Stomach (tissue), 9 donors: Measurements from ENCODE around the gene CADM4. TPM values are rescaled to one million over a fixed set of nuclear protein-coding genes. Genes with fewer than 3 reads are reported as not detected.

ENCODE experiments used
- DNase-seq, 2 donors: peaks; one replicate each; pipeline versions ENCODE4 v3.0.0 to v3.0.0-alpha.2; 2013 to 2019
- H3K27ac ChIP-seq, 5 donors: fragments of 200-600 bp in 4 of 5; sonication (generic) in 4 of 5; one replicate each; pipeline ENCODE4 v1.5.1; 2013 to 2019; ENCODE audit warnings: mild to moderate bottlenecking in 1 of 5, moderate library complexity in 1 of 5
- H3K27me3 ChIP-seq, 3 donors: fragments of 200-600 bp; sonication (generic); one replicate each; pipeline ENCODE4 v1.5.1; 2017 to 2019; ENCODE audit warnings: mixed run types in 1 of 3
- H3K36me3 ChIP-seq, 4 donors: fragments of 200-600 bp; sonication (generic); 1 replicate in 3 of 4; 2 replicates in 1 of 4; pipeline ENCODE4 v1.5.1; 2016 to 2019
- H3K4me1 ChIP-seq, 4 donors: fragments of 200-600 bp; sonication (generic); one replicate each; pipeline ENCODE4 v1.5.1; 2016 to 2019
- H3K4me3 ChIP-seq, 4 donors: fragments of 200-600 bp; sonication (generic) in 3 of 4; one replicate each; pipeline ENCODE4 v1.5.1; 2016 to 2019; ENCODE audit warnings: mild to moderate bottlenecking in 1 of 4
- H3K9me3 ChIP-seq, 4 donors: fragments of 200-600 bp; sonication (generic); one replicate each; pipeline ENCODE4 v1.5.1; 2016 to 2019
- EP300 ChIP-seq: sonication (generic); formaldehyde crosslinking; IDR thresholded peaks from one replicate; pipeline ENCODE4 v1.6.1; 2017; ENCODE audit warnings: antibody characterized with exemption
- POLR2A ChIP-seq, 4 donors: fragments of 450-650 bp; IDR thresholded peaks; one replicate each; pipeline ENCODE4 v1.6.1; 2016; ENCODE audit warnings: antibody characterized with exemption in 4 of 4, control low read depth in 2 of 4, mild to moderate bottlenecking in 1 of 4, moderate library complexity in 1 of 4
- POLR2AphosphoS5 ChIP-seq, 3 donors: sonication (generic); formaldehyde crosslinking; IDR thresholded peaks; one replicate each; pipeline ENCODE4 v1.6.1; 2016; ENCODE audit warnings: antibody characterized with exemption in 3 of 3
- WGBS, 5 donors: extraction: QIAGEN DNeasy Blood & Tissue Kit in 3 of 5; methylation state at CpG; one replicate each; pipeline versions ENCODE4 v1.1.5 to v1.1.7; 2013 to 2018; 5-methylcytosine and 5-hydroxymethylcytosine counted together
- intact Hi-C: fragments of 100-400 bp; cut with DNase I; formaldehyde crosslinking; loops from one replicate; pipeline ENCODE4 v1.15.1; 2023; ENCODE audit warnings: low total_unique reads
- polyA plus RNA-seq, 3 donors: library from polyadenylated mRNA; stranded (reverse); fragments of 200-250 nt; gene quantifications; one replicate each; pipeline ENCODE4 v1.2.3, GENCODE V29; 2013
- total RNA-seq, 5 donors: library from RNA; depleted of rRNA; stranded (reverse); fragments of >200 nt; gene quantifications; one replicate each; pipeline versions ENCODE4 v1.1.0 to v1.2.3, GENCODE V29; 2014 to 2016
- TF ChIP-seq, protein P1 (sequence below), 7 experiments: fragments of 450-650 bp in 4 of 7; fragments of 200-600 bp in 3 of 7; sonication (generic) in 3 of 7; IDR thresholded peaks; one replicate each; pipeline ENCODE4 v1.5.1; 2016 to 2019; ENCODE audit warnings: antibody characterized with exemption in 7 of 7, control low read depth in 2 of 7, mild to moderate bottlenecking in 1 of 7
- donor health status: healthy with polysubstance abuse.
- donor health status: Bipolar disorder and iron deficiency.
- donor health status: healthy.

CADM4 gene
- total and polyA plus RNA-seq, 8 donors = 4.9 to 14.2 (median 6.2) TPM; not detected in 1

DNA sequence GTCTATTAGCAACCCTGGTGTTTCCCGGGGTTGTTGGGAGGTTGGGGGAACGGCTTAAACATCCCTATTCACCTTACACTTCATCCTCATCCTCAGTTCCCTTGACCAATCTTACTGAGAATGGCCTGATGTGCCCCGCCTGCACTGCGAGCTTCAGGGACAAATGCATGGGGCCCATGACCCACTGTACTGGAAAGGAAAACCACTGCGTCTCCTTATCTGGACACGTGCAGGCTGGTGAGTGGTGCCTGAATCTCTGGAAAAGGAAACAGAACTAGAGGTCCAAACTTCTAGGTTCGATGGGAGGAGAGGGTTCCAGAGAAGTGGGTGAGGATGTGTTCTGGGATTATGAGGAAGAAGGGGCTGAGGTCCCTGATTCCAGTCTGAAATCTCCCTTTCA, 58.2 kb downstream of the CADM4 start:
- WGBS, 5 donors = 36 to 57% (median 42%) methylated on average over 7 of the region's 7 CpGs

GRCh38 chr19:43578787-43579186, 60.9 kb downstream of the CADM4 start:
- no peak for DNase-seq
- H3K4me3 ChIP-seq = no peak overlapping the region
- H3K4me1 ChIP-seq = peaks cover 20 to 48% (median 39%) of the 10 kb centered on the region in 4 donors
- TF ChIP-seq, protein P1, sequence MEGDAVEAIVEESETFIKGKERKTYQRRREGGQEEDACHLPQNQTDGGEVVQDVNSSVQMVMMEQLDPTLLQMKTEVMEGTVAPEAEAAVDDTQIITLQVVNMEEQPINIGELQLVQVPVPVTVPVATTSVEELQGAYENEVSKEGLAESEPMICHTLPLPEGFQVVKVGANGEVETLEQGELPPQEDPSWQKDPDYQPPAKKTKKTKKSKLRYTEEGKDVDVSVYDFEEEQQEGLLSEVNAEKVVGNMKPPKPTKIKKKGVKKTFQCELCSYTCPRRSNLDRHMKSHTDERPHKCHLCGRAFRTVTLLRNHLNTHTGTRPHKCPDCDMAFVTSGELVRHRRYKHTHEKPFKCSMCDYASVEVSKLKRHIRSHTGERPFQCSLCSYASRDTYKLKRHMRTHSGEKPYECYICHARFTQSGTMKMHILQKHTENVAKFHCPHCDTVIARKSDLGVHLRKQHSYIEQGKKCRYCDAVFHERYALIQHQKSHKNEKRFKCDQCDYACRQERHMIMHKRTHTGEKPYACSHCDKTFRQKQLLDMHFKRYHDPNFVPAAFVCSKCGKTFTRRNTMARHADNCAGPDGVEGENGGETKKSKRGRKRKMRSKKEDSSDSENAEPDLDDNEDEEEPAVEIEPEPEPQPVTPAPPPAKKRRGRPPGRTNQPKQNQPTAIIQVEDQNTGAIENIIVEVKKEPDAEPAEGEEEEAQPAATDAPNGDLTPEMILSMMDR (IDR thresholded peaks at IDR 0.05) = no peak
- no peak for TF ChIP-seq POLR2AphosphoS5 (IDR thresholded peaks at IDR 0.05)
- TF ChIP-seq POLR2A (IDR thresholded peaks at IDR 0.05) = no peak
- TF ChIP-seq EP300 = no peak
- H3K36me3 ChIP-seq = peaks cover 0 to 6% (median 0%) of the 10 kb centered on the region in 4 donors
- no peaks in the 10 kb centered on the region for H3K9me3 ChIP-seq
- WGBS, 5 donors = 84 to 89% (median 86%) methylated on average over 3 of the region's 3 CpGs
- no peaks in the 10 kb centered on the region for H3K27me3 ChIP-seq
- intact Hi-C loops = no loop called here
- no peak overlapping the region for H3K27ac ChIP-seq

More for the DNA sequence above, 58.2 kb downstream of the CADM4 start:
- Histone ChIP-seq H3K36me3 (peaks cover 0 to 14% (median 9%) of the 10 kb centered on the region in 4 donors), H3K4me3 (peak overlapping the region in 3 of 4 donors; percentile 40 to 52 (median 47)), H3K9me3 (no peaks in the 10 kb centered on the region), H3K4me1 (peaks cover 7 to 29% (median 19%) of the 10 kb centered on the region in 4 donors), H3K27ac (peak overlapping the region in 3 of 5 donors; percentile 76 to 82 (median 81)), H3K27me3 (no peaks in the 10 kb centered on the region)
- TF ChIP-seq EP300 (no peak), POLR2AphosphoS5 (IDR thresholded peaks at IDR 0.05) (no peak), POLR2A (IDR thresholded peaks at IDR 0.05) (no peak)
- TF ChIP-seq, protein P1 (IDR thresholded peaks at IDR 0.05) = no peak
- peak in 1 of 2 donors; percentile 41 for DNase-seq
- intact Hi-C loops = no loop called here

DNA sequence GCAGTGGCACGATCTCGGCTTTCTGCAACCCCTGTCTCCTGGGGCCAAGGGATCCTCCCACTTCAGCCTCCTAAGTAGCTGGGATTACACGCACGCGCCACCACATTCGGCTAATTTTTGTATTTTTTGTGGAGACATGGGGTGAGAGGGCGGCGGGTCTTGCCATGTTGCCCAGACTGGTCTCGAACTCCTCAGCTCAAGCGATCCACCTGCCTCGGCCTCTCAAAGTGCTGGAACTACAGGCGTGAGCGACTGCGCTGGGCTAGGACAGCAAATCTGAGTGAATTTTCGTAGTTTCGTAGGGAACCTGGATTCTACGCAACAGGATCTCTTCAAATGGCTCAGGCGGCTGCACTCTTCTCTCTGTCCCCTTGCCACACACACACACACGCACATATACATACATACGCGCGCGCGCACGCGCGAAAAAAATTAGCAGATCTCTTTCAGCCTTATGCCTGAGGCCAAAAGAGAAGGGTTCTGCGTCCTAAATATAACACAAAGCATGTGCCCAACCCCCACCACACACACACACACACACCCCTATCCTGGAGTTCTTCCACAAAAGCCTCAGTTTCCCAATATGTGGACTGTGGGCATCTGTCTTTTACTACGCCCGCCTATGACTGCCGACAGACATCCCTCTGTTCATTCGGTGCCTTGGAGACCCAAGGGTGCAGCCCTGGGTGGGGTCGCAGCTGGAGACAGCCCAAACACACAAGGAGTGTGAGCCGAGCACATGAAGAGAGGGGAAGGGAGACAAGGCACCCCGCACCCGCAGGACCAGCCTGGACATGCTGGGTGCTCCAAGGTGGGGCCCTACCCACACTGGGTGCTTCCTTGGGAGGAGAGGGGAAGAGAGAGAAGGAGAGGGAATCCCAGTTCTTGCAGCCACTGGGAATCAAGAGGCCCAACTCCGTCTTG, 63.4 kb downstream of the CADM4 start:
- Histone ChIP-seq H3K4me3 (peak overlapping the region; percentile 62 to 91 (median 76)), H3K36me3 (peaks cover 0 to 26% (median 7%) of the 10 kb centered on the region in 4 donors), H3K27me3 (no peaks in the 10 kb centered on the region), H3K27ac (peak overlapping the region; percentile 31 to 92 (median 87)), H3K9me3 (no peaks in the 10 kb centered on the region), H3K4me1 (peaks cover 19 to 55% (median 33%) of the 10 kb centered on the region in 4 donors)
- peak in 1 of 2 donors; percentile 42 for DNase-seq
- no peak for TF ChIP-seq EP300
- no peak for TF ChIP-seq POLR2AphosphoS5 (IDR thresholded peaks at IDR 0.05)
- no peak for TF ChIP-seq POLR2A (IDR thresholded peaks at IDR 0.05)
- WGBS, 5 donors = 57 to 70% (median 68%) methylated on average over 33 to 37 of the region's 37 CpGs
- intact Hi-C loops = no loop called here

DNA sequence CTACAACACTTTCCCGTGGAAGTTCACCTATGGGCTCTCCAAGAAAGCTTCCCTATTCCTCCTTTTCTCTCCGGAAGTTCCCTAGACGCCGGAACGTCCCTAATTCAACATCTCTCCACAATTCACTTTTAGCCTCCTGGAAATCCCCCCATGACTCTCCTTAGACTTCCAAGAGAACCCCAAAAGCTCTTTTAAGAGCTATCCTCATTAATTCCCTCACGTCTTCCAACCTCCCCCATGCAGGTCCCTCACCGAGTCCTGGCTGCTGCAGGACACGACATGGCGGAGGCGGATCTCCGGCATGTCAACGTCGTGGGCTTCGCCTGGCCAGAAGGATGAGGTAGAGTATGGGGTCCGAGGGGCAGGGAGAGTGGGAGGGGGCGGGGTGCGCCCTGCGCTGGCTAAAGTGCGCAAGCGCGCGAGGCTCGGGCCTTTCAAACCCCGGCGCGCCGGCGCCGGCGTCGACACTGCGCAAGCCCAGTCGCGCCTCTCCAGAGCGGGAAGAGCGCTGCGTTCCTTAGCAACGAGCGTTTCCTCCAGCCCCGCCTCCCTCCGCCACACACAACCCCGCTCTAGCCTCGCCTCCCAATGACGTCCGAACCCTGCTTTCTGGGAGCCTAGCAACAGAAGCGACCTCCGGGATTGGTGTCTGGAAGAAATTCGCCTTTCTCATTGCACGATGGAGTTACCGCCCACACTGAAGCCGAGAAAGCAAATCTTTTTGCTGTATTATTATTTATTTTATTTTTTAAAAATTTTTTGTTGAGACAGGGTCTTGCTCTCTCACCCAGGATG, 64.3 kb downstream of the CADM4 start, which contains the start of the genes PINLYP and XRCC1:
TSS of gene PINLYP (plus strand) at position 646 of the 795 bp plus-strand sequence. CDS start 1,391 bp downstream, outside the sequence.
TSS of gene XRCC1 (minus strand) at position 372 of the 795 bp plus-strand sequence. CDS start at position 303, 69 bp downstream.
- no peak for TF ChIP-seq POLR2A (IDR thresholded peaks at IDR 0.05)
- TF ChIP-seq, protein P1 (IDR thresholded peaks at IDR 0.05) = no peak
- peak in 2 of 3 donors; percentile 29 to 55 for TF ChIP-seq POLR2AphosphoS5 (IDR thresholded peaks at IDR 0.05)
- peak; percentile 23 for TF ChIP-seq EP300
- intact Hi-C loops = no loop called here
- Histone ChIP-seq H3K27ac (peak within 1 kb of the TSS; percentile 58 to 92 (median 87)), H3K9me3 (no peaks in the 10 kb centered on the region), H3K36me3 (peaks cover 0 to 30% (median 8%) of the 10 kb centered on the region in 4 donors), H3K4me3 (peak within 1 kb of the TSS; percentile 62 to 91 (median 76)), H3K27me3 (no peaks in the 10 kb centered on the region), H3K4me1 (peaks cover 13 to 53% (median 31%) of the 10 kb centered on the region in 4 donors)
- WGBS, 5 donors = 0 to 1% (median 1%) methylated on average over 34 to 51 of the region's 51 CpGs
- peak; percentile 98 to 100 for DNase-seq
